H1 (cell line): ENCODE data around the gene ATP8B3. TPM values are rescaled to one million over a fixed set of nuclear protein-coding genes. Genes with fewer than 3 reads are reported as not detected.

Experiments
- CTCF ChIA-PET: fragments of 300-600 bp; sonication (Branson Sonifier 250); formaldehyde crosslinking; loops from one replicate; lab custom pipeline; 2021; ENCODE audit not compliant: partially characterized antibody; lab: Charles Lee
- POLR2A ChIA-PET: fragments of 300-600 bp; sonication (Branson Sonifier 250); formaldehyde crosslinking; loops from one replicate; lab custom pipeline; 2021; ENCODE audit warnings: inconsistent platforms; ENCODE audit not compliant: partially characterized antibody; lab: Charles Lee
- DNase-seq, 2 experiments: peaks; one replicate each; pipeline versions ENCODE4 v3.0.0 to v3.0.0-alpha.2; 2010 to 2022; ENCODE audit warnings: low spot score in 2 of 2, low read depth in 1 of 2, mixed read lengths in 1 of 2
- FAIRE-seq: peaks from 2 replicates; lab custom pipeline; 2011; peaks lifted over from hg19 to GRCh38; lab: Jason Lieb, UNC
- H2AFZ ChIP-seq: 2 replicates; pipeline ENCODE4 v1.8.1; 2012; ENCODE audit warnings: low read length, inconsistent platforms
- H2AK5ac ChIP-seq: 2 replicates; pipeline ENCODE4 v1.6.1; 2013; ENCODE audit warnings: low read depth, low read length
- H2BK120ac ChIP-seq: replicated peaks from 2 replicates; pipeline ENCODE3; 2013; ENCODE audit warnings: low read depth, low read length, inconsistent platforms
- H2BK12ac ChIP-seq: 2 replicates; pipeline ENCODE4 v1.6.1; 2013; ENCODE audit warnings: low read depth, low read length
- H2BK15ac ChIP-seq: 2 replicates; pipeline ENCODE4 v1.6.1; 2013; ENCODE audit warnings: low read length
- H2BK20ac ChIP-seq: 2 replicates; pipeline ENCODE4 v1.6.1; 2013; ENCODE audit warnings: low read length
- H2BK5ac ChIP-seq: 2 replicates; pipeline ENCODE4 v1.6.1; 2013; ENCODE audit warnings: low read depth, low read length
- H3K14ac ChIP-seq: 2 replicates; pipeline ENCODE4 v1.6.1; 2013; ENCODE audit warnings: inconsistent platforms; ENCODE audit not compliant: insufficient read length
- H3K18ac ChIP-seq: 2 replicates; pipeline ENCODE4 v1.6.1; 2013; ENCODE audit warnings: low read length; ENCODE audit errors: extremely low read depth
- H3K23ac ChIP-seq: 2 replicates; pipeline ENCODE4 v1.6.1; 2013; ENCODE audit warnings: inconsistent platforms; ENCODE audit not compliant: insufficient read length
- H3K23me2 ChIP-seq: 2 replicates; pipeline ENCODE4 v1.6.1; 2013; ENCODE audit warnings: low read depth, low read length
- H3K27ac ChIP-seq: 2 replicates; pipeline ENCODE4 v1.6.1; 2011; ENCODE audit warnings: low read depth, low read length, inconsistent platforms
- H3K27me3 ChIP-seq, 4 experiments: replicated peaks in 1 of 4; 1 replicate in 1 of 4; 2 replicates in 3 of 4; pipeline versions ENCODE4 v1.6.1 to v1.8.1; 2011 to 2013; ENCODE audit warnings: low read length in 3 of 4, mild to moderate bottlenecking in 3 of 4, inconsistent platforms in 2 of 4, mixed read lengths in 2 of 4, moderate library complexity in 1 of 4; ENCODE audit not compliant: control insufficient read depth in 3 of 4, insufficient read depth in 3 of 4; ENCODE audit errors: extremely low read depth in 1 of 4
- H3K36me3 ChIP-seq, 4 experiments: 2 replicates each; pipeline versions ENCODE4 v1.6.1 to v1.8.1; 2011 to 2013; ENCODE audit warnings: mild to moderate bottlenecking in 4 of 4, low read length in 3 of 4, moderate library complexity in 2 of 4, control low read depth in 1 of 4, inconsistent platforms in 1 of 4; ENCODE audit not compliant: insufficient read depth in 4 of 4, control insufficient read depth in 2 of 4
- H3K4ac ChIP-seq: replicated peaks from 2 replicates; pipeline ENCODE3; 2013; ENCODE audit warnings: low read length, low read depth, mixed read lengths, inconsistent platforms; ENCODE audit not compliant: insufficient read length
- H3K4me1 ChIP-seq, 4 experiments: replicated peaks in 1 of 4; 1 replicate in 1 of 4; 2 replicates in 3 of 4; pipeline versions ENCODE4 v1.6.1 to v1.8.1; 2011 to 2013; ENCODE audit warnings: low read length in 3 of 4, inconsistent platforms in 2 of 4, mixed read lengths in 1 of 4; ENCODE audit not compliant: insufficient read depth in 4 of 4, control insufficient read depth in 3 of 4
- H3K4me2 ChIP-seq, 2 experiments: 2 replicates each; pipeline versions ENCODE4 v1.6.1 to v1.8.1; 2011 to 2013; ENCODE audit warnings: low read depth in 2 of 2, low read length in 2 of 2, control low read depth in 1 of 2, inconsistent platforms in 1 of 2, mild to moderate bottlenecking in 1 of 2; ENCODE audit not compliant: insufficient read depth in 1 of 2
- H3K4me3 ChIP-seq, 4 experiments: fragments of 200-600, 300-600 bp in 1 of 4; sonication (generic), shearing (Covaris generic), sonication (Bioruptor Twin) in 1 of 4; 2 replicates each; pipeline versions ENCODE4 v1.5.1 to v1.8.1; 2011 to 2016; ENCODE audit warnings: low read length in 4 of 4, low read depth in 3 of 4, control low read depth in 2 of 4, inconsistent platforms in 2 of 4, mild to moderate bottlenecking in 2 of 4, mixed read lengths in 1 of 4, moderate library complexity in 1 of 4; ENCODE audit not compliant: insufficient read depth in 2 of 4; ENCODE audit errors: extremely low read depth in 1 of 4
- H3K56ac ChIP-seq: replicated peaks from 2 replicates; pipeline ENCODE3; 2013; ENCODE audit warnings: low read depth, mild to moderate bottlenecking, mixed read lengths, low read length, inconsistent platforms; ENCODE audit not compliant: insufficient read length
- H3K79me1 ChIP-seq: 2 replicates; pipeline ENCODE4 v1.6.1; 2013; ENCODE audit warnings: low read depth, low read length, control low read depth
- H3K79me2 ChIP-seq, 2 experiments: 2 replicates each; pipeline versions ENCODE4 v1.6.1 to v1.8.1; 2012 to 2013; ENCODE audit warnings: low read length in 2 of 2, mild to moderate bottlenecking in 2 of 2, inconsistent platforms in 1 of 2; ENCODE audit not compliant: insufficient read depth in 2 of 2, control insufficient read depth in 1 of 2
- H3K9ac ChIP-seq, 4 experiments: replicated peaks in 1 of 4; 1 replicate in 1 of 4; 2 replicates in 3 of 4; pipeline versions ENCODE4 v1.6.1 to v1.8.1; 2011 to 2013; ENCODE audit warnings: low read depth in 3 of 4, low read length in 3 of 4, control low read depth in 2 of 4, mild to moderate bottlenecking in 2 of 4, moderate library complexity in 2 of 4, inconsistent platforms in 1 of 4; ENCODE audit errors: extremely low read depth in 1 of 4
- H3K9me3 ChIP-seq, 2 experiments: 2 replicates each; pipeline versions ENCODE4 v1.6.1 to v1.8.1; 2012 to 2013; ENCODE audit warnings: mild to moderate bottlenecking in 2 of 2, moderate library complexity in 2 of 2, control low read depth in 1 of 2, inconsistent platforms in 1 of 2, low read depth in 1 of 2, low read length in 1 of 2, mixed read lengths in 1 of 2; ENCODE audit not compliant: insufficient read depth in 2 of 2
- H4K20me1 ChIP-seq, 2 experiments: replicated peaks in 1 of 2; 2 replicates each; pipeline versions ENCODE3 to v1.8.1; 2011 to 2013; ENCODE audit warnings: inconsistent platforms in 2 of 2, low read length in 2 of 2, mild to moderate bottlenecking in 1 of 2; ENCODE audit not compliant: insufficient read depth in 2 of 2, control insufficient read depth in 1 of 2
- H4K5ac ChIP-seq: 2 replicates; pipeline ENCODE4 v1.6.1; 2013; ENCODE audit warnings: low read length, low read depth, mixed read lengths, inconsistent platforms; ENCODE audit not compliant: insufficient read length
- H4K8ac ChIP-seq: 2 replicates; pipeline ENCODE4 v1.8.0; 2013; ENCODE audit warnings: mild to moderate bottlenecking, moderate library complexity, low read length, inconsistent platforms; ENCODE audit not compliant: insufficient read depth; ENCODE audit errors: extremely low read depth
- H4K91ac ChIP-seq: replicated peaks from 2 replicates; pipeline ENCODE3; 2013; ENCODE audit warnings: low read length, mixed read lengths, inconsistent platforms; ENCODE audit not compliant: insufficient read length
- ASH2L ChIP-seq: fragments of 200-600, 300-600 bp; sonication (generic); IDR thresholded peaks from one replicate; pipeline ENCODE4 v1.7.1; 2017; ENCODE audit warnings: low read length
- ATF3 ChIP-seq: IDR thresholded peaks from 2 replicates; pipeline ENCODE4 v1.6.1; 2011; ENCODE audit warnings: low read depth, mild to moderate bottlenecking, low read length; ENCODE audit not compliant: insufficient read depth
- CEBPB ChIP-seq: IDR thresholded peaks from 2 replicates; pipeline ENCODE4 v1.6.1; 2012; ENCODE audit warnings: low read depth, low read length
- EZH2 ChIP-seq: fragments of 200-600 bp; sonication (generic); IDR thresholded peaks from 2 replicates; pipeline ENCODE4 v1.7.1; 2012; ENCODE audit warnings: low read depth, mild to moderate bottlenecking, moderate library complexity, low read length, inconsistent platforms; ENCODE audit not compliant: severe bottlenecking
- GTF2F1 ChIP-seq: IDR thresholded peaks from 2 replicates; pipeline ENCODE4 v1.6.1; 2012; ENCODE audit warnings: low read depth, low read length, improper control_type of control experiment, borderline replicate concordance
- KDM5A ChIP-seq: fragments of 200-600 bp; IDR thresholded peaks from 2 replicates; pipeline ENCODE4 v1.7.1; 2012; ENCODE audit warnings: mild to moderate bottlenecking, low read length, inconsistent platforms, mixed read lengths
- MAFK ChIP-seq: IDR thresholded peaks from 2 replicates; pipeline ENCODE4 v1.6.1; 2012; ENCODE audit warnings: low read depth, mild to moderate bottlenecking, improper control_type of control experiment, low read length
- RXRA ChIP-seq: IDR thresholded peaks from 2 replicates; pipeline ENCODE4 v1.6.1; 2011; ENCODE audit warnings: low read depth, mild to moderate bottlenecking, low read length, moderate library complexity; ENCODE audit not compliant: insufficient read depth
- SUZ12 ChIP-seq: fragments of 200-600 bp; sonication (generic); IDR thresholded peaks from 2 replicates; pipeline ENCODE4 v1.6.1; 2012; ENCODE audit warnings: mild to moderate bottlenecking, inconsistent platforms, low read length, moderate library complexity, mixed read lengths
- TAF7 ChIP-seq: optimal IDR thresholded peaks from 2 replicates; pipeline ENCODE3; 2011; ENCODE audit warnings: low read depth, mild to moderate bottlenecking, inconsistent platforms, low read length, moderate library complexity, borderline replicate concordance
- ZNF274 ChIP-seq: IDR thresholded peaks from 2 replicates; pipeline ENCODE4 v1.7.0; 2012; ENCODE audit warnings: low read length, borderline replicate concordance; ENCODE audit errors: extremely low read depth
- WGBS, 2 experiments: shearing (Covaris generic) in 1 of 2; methylation state at CpG; one replicate each; pipeline versions ENCODE4 v1.1.6 to v1.1.7; 2013 to 2015; ENCODE audit warnings: low lambda C conversion rate in 2 of 2, mixed read lengths in 2 of 2, inconsistent platforms in 1 of 2, low coverage in 1 of 2, missing lambda C conversion rate in 1 of 2; ENCODE audit not compliant: insufficient replicate concordance in 2 of 2, insufficient coverage in 1 of 2, insufficient read length in 1 of 2; ENCODE audit errors: extremely low coverage in 1 of 2, missing lambda C conversion rate in 1 of 2; 5-methylcytosine and 5-hydroxymethylcytosine counted together
- polyA plus RNA-seq, 7 experiments: library from polyadenylated mRNA; depleted of rRNA in 3 of 7; stranded (reverse) in 5 of 7; unstranded in 2 of 7; fragments of >200 nt in 5 of 7; fragments of 200-250 nt in 2 of 7; gene quantifications; 1 replicate in 5 of 7; 2 replicates in 1 of 7; 4 replicates in 1 of 7; pipeline versions ENCODE4 v1.2.1 to v1.2.3, GENCODE V29; 2011 to 2013; ENCODE audit warnings: missing spikeins in 2 of 7, mixed read lengths in 2 of 7
- total RNA-seq: library from RNA; stranded (reverse); fragmentation: NEBNext Ultra II Directional; extraction: Animal tissue kit (Norgen Biotek cat#: 25700); gene quantifications from 2 replicates; pipeline ENCODE4 v1.2.1, GENCODE V29; 2021
- TF ChIP-seq, protein P1 (sequence below): IDR thresholded peaks from 2 replicates; pipeline ENCODE4 v1.6.1; 2012; ENCODE audit warnings: inconsistent platforms

The ATP8B3 gene
- total and polyA plus RNA-seq, 2 of the 8 experiments (the other 6 are each of a cell fraction or from before 2014, with no cell fraction given): 4.1 to 9.3 TPM

GRCh38 chr19:1760020-1760419 lies 52.1 kb downstream of the ATP8B3 start:
- H3K4me3 ChIP-seq: no peak overlapping the region
- H3K36me3 ChIP-seq: peaks cover 0 to 9% (median 0%) of the 10 kb centered on the region in 4 experiments; a peak in 1 of 8 replicates
- H4K8ac ChIP-seq: no peak overlapping the region
- H4K20me1 ChIP-seq: peaks cover 13 to 39% of the 10 kb centered on the region in 2 experiments
- DNase-seq (peak in 1 of 2 experiments; percentile 62), FAIRE-seq (no peak)
- peaks cover 98 to 100% (median 100%) of the 10 kb centered on the region in 4 experiments for H3K27me3 ChIP-seq
- no peak overlapping the region for H2BK5ac ChIP-seq
- CTCF ChIA-PET: interaction anchor here (0.8 to 3.7 kb wide), 8 partner anchors 10 to 214 kb away, joined by 3 to 22 read pairs (median 4); no protein-coding TSS in a partner anchor
- H2BK15ac ChIP-seq: no peak overlapping the region
- peaks cover 0 to 2% of the 10 kb centered on the region in 2 experiments; a peak in 1 of 4 replicates for H3K9me3 ChIP-seq
- H3K56ac ChIP-seq: no peak overlapping the region
- H4K91ac ChIP-seq: no peak overlapping the region
- H2AK5ac ChIP-seq: no peak overlapping the region
- no peak overlapping the region for H3K14ac ChIP-seq
- POLR2A ChIA-PET: interaction anchor here (1.1 to 3.4 kb wide), 3 partner anchors 10 to 78 kb away, joined by 3 to 21 read pairs (median 5); no protein-coding TSS in a partner anchor
- no peak overlapping the region for H4K5ac ChIP-seq
- no peak overlapping the region for H3K23ac ChIP-seq
- no peak overlapping the region for H3K18ac ChIP-seq
- H2BK12ac ChIP-seq: peak overlapping the region; percentile 68; the same call in 1 of the 2 replicates
- H3K79me1 ChIP-seq: no peaks in the 10 kb centered on the region
- H3K4ac ChIP-seq: peak overlapping the region; percentile 78
- no peak overlapping the region for H2BK120ac ChIP-seq
- H3K4me1 ChIP-seq: peaks cover 0 to 25% (median 13%) of the 10 kb centered on the region in 4 experiments; a peak in 6 of 7 replicates
- 13% methylated on average over 12 of the region's 17 CpGs; no CpG with 5 or more reads in 1 of the 2 experiments for WGBS, 2 experiments
- H3K27ac ChIP-seq: no peak overlapping the region
- H3K9ac ChIP-seq: no peak overlapping the region
- peak overlapping the region in 1 of 2 experiments; percentile 7; a peak in 1 of 4 replicates for H3K4me2 ChIP-seq
- H3K23me2 ChIP-seq: no peaks in the 10 kb centered on the region
- peak overlapping the region; percentile 80; the same call in 1 of the 2 replicates for H2BK20ac ChIP-seq
- H3K79me2 ChIP-seq: no peaks in the 10 kb centered on the region
- H2AFZ ChIP-seq: no peak overlapping the region
- TF ChIP-seq KDM5A (no peak), MAFK (no peak), CEBPB (no peak), GTF2F1 (no peak), TAF7 (no peak), ATF3 (no peak), ASH2L (no peak), SUZ12 (peak; percentile 44; the same call in 1 of the 2 replicates), RXRA (no peak), EZH2 (peak; percentile 62), ZNF274 (no peak)
- TF ChIP-seq, protein P1, sequence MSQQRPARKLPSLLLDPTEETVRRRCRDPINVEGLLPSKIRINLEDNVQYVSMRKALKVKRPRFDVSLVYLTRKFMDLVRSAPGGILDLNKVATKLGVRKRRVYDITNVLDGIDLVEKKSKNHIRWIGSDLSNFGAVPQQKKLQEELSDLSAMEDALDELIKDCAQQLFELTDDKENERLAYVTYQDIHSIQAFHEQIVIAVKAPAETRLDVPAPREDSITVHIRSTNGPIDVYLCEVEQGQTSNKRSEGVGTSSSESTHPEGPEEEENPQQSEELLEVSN: no peak
